ENCODE results near the gene CCDC171. TPM values are rescaled to one million over a fixed set of nuclear protein-coding genes. Genes with fewer than 3 reads are reported as not detected.
"Not testable (repeated sequence)": the region's sequence is repeated elsewhere in the genome, so short reads cannot be mapped to it uniquely, and the experiment has no call there.

Gene CCDC171
- total RNA-seq, 2 donors from 2014 or later, result 2.3 TPM

DNA sequence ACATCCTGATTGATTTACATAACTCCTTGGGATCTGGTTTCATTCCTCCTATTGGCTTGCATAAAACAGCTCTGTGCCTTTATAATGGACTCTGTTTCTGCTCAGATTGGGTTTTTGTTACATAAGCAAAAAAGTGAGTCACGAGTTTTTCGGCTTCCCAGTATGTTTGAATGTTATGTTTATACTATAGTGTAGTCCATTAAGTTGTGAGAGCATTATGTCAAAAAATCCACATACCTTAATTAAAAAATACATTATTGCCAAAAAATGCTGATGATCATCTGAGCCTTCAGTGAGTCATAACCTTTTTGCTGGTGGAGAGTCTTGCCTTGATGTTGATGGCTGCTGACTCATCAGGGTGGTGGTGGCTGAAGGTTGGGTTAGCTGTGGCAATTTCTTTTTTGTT, 144.6 kb downstream of the CCDC171 start:
- TF ChIP-seq, protein P1, sequence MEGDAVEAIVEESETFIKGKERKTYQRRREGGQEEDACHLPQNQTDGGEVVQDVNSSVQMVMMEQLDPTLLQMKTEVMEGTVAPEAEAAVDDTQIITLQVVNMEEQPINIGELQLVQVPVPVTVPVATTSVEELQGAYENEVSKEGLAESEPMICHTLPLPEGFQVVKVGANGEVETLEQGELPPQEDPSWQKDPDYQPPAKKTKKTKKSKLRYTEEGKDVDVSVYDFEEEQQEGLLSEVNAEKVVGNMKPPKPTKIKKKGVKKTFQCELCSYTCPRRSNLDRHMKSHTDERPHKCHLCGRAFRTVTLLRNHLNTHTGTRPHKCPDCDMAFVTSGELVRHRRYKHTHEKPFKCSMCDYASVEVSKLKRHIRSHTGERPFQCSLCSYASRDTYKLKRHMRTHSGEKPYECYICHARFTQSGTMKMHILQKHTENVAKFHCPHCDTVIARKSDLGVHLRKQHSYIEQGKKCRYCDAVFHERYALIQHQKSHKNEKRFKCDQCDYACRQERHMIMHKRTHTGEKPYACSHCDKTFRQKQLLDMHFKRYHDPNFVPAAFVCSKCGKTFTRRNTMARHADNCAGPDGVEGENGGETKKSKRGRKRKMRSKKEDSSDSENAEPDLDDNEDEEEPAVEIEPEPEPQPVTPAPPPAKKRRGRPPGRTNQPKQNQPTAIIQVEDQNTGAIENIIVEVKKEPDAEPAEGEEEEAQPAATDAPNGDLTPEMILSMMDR (IDR thresholded peaks at IDR 0.05), result no peak
- intact Hi-C loops (cut with DNase I), result no loop called here
- H3K9me3 ChIP-seq, result no peaks in the 10 kb centered on the region
- no peak overlapping the region for H3K9ac ChIP-seq (ENCODE audit: low read depth in 2 of 2, low read length in 2 of 2)
- no peak for DNase-seq
- H3K27ac ChIP-seq, result no peak overlapping the region
- H3K4me3 ChIP-seq, result no peak overlapping the region
- H3K36me3 ChIP-seq, result no peaks in the 10 kb centered on the region
- no peaks in the 10 kb centered on the region for H3K27me3 ChIP-seq
- H3K4me1 ChIP-seq, result no peaks in the 10 kb centered on the region

GRCh38 chr9:15699876-15700559, 147.2 kb downstream of the CCDC171 start:
- H3K27me3 ChIP-seq; H3K9me3 ChIP-seq; H3K36me3 ChIP-seq; H3K9ac ChIP-seq (ENCODE audit: low read depth in 2 of 2, low read length in 2 of 2); intact Hi-C loops (cut with DNase I); H3K4me3 ChIP-seq; H3K27ac ChIP-seq; H3K4me1 ChIP-seq; DNase-seq: not testable (repeated sequence)

GRCh38 chr9:15707000-15707399, 154.2 kb downstream of the CCDC171 start:
- DNase-seq, result no peak
- no peaks in the 10 kb centered on the region for H3K4me1 ChIP-seq
- intact Hi-C loops (cut with DNase I), result no loop called here
- H3K27me3 ChIP-seq, result no peaks in the 10 kb centered on the region
- no peaks in the 10 kb centered on the region for H3K36me3 ChIP-seq
- no peak overlapping the region for H3K4me3 ChIP-seq
- H3K9ac ChIP-seq (ENCODE audit: low read depth in 2 of 2, low read length in 2 of 2), result no peak overlapping the region
- TF ChIP-seq, protein P1 (IDR thresholded peaks at IDR 0.05), result no peak
- H3K27ac ChIP-seq, result no peak overlapping the region
- no peaks in the 10 kb centered on the region for H3K9me3 ChIP-seq

- TF ChIP-seq, protein P1 (IDR thresholded peaks at IDR 0.05), result no peak
- DNase-seq, result no peak
- no peaks in the 10 kb centered on the region for H3K27me3 ChIP-seq
- intact Hi-C loops (cut with DNase I), result no loop called here
- H3K4me1 ChIP-seq, result no peaks in the 10 kb centered on the region
- no peaks in the 10 kb centered on the region for H3K36me3 ChIP-seq
- no peak overlapping the region for H3K9ac ChIP-seq (ENCODE audit: low read depth in 2 of 2, low read length in 2 of 2)
- H3K4me3 ChIP-seq, result no peak overlapping the region
- H3K9me3 ChIP-seq, result no peaks in the 10 kb centered on the region
- no peak overlapping the region for H3K27ac ChIP-seq
Observed at GRCh38 chr9:15711531-15711930, 158.7 kb downstream of the CCDC171 start.

DNA sequence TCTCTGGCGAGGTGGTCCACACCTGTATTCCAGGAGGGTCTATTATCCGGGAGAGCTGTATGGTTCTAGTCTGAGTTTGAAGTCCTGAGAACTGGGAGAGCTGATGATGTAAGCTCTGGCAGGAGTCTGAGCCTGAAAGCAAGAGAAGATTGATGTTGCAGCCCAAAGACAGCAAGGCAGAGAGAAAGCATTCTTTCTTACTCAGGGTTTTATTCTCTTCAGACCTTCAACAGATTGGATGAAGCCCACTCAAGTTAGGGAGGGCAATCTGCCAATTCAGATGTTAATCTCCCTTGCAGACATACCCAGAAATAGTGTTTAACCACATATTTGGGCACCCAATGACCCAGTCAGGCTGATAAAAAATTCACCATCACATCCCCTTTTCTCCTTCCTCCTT, 159.1 kb downstream of the CCDC171 start:
- H3K4me3 ChIP-seq, result no peak overlapping the region
- H3K27ac ChIP-seq, result no peak overlapping the region
- intact Hi-C loops (cut with DNase I), result no loop called here

DNA sequence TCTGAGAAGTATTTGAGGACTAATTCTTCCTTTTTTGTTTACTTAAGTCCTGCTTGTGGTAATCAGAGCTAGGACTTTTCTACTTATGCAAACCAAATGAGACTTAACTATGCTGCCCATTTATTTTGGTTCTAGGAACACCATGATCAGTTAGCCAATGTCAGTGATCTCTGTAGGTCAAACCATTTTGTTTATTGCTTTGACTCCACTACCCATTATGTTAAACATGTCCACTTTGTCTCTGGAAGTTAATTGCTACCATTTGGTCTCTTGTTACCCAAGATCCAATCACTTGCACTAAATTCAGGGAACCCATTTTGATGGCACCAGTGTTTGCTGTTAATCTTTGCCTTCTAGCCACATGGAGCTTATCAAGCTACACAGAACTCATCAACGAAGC, 161.9 kb downstream of the CCDC171 start:
- no peak for DNase-seq
- Histone ChIP-seq H3K4me1 (no peaks in the 10 kb centered on the region), H3K27ac (no peak overlapping the region), H3K9me3 (no peaks in the 10 kb centered on the region), H3K27me3 (no peaks in the 10 kb centered on the region), H3K9ac (ENCODE audit: low read depth in 2 of 2, low read length in 2 of 2) (no peak overlapping the region), H3K4me3 (no peak overlapping the region), H3K36me3 (no peaks in the 10 kb centered on the region)
- intact Hi-C loops (cut with DNase I), result no loop called here
- TF ChIP-seq, protein P1 (IDR thresholded peaks at IDR 0.05), result no peak

More for the DNA sequence above, 159.1 kb downstream of the CCDC171 start:
- no peaks in the 10 kb centered on the region for H3K36me3 ChIP-seq
- TF ChIP-seq, protein P1 (IDR thresholded peaks at IDR 0.05), result no peak
- no peaks in the 10 kb centered on the region for H3K9me3 ChIP-seq
- H3K4me1 ChIP-seq, result no peaks in the 10 kb centered on the region
- DNase-seq, result no peak
- no peak overlapping the region for H3K9ac ChIP-seq (ENCODE audit: low read depth in 2 of 2, low read length in 2 of 2)
- H3K27me3 ChIP-seq, result no peaks in the 10 kb centered on the region

Measured in colonic mucosa (tissue), 4 donors.